ENCODE results near the gene ACD.

DNA sequence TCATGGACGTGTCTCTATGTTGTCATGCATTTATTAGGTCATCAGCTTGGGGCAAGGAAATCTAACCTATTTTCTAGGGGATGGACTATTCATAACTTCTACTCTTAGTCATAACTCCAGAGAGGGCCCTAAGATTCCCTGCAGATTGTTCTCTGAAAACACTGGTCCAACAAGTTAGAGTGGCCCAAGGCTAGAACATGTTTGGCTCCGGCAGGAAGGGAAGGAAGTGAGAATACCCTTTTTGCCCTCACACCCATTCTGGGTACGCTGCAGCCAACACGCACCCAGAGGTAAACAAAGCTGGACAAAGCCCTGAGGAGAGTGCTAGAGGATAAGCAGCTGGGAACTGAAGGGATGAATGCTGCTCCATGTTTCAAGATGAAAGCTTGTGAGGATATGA is 16.5 kb upstream of the ACD start:
- TF ChIP-seq, protein P1, sequence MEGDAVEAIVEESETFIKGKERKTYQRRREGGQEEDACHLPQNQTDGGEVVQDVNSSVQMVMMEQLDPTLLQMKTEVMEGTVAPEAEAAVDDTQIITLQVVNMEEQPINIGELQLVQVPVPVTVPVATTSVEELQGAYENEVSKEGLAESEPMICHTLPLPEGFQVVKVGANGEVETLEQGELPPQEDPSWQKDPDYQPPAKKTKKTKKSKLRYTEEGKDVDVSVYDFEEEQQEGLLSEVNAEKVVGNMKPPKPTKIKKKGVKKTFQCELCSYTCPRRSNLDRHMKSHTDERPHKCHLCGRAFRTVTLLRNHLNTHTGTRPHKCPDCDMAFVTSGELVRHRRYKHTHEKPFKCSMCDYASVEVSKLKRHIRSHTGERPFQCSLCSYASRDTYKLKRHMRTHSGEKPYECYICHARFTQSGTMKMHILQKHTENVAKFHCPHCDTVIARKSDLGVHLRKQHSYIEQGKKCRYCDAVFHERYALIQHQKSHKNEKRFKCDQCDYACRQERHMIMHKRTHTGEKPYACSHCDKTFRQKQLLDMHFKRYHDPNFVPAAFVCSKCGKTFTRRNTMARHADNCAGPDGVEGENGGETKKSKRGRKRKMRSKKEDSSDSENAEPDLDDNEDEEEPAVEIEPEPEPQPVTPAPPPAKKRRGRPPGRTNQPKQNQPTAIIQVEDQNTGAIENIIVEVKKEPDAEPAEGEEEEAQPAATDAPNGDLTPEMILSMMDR (IDR thresholded peaks at IDR 0.05; ENCODE audit: low read length) = no peak
- no peak for TF ChIP-seq EZH2 (IDR thresholded peaks at IDR 0.05; ENCODE audit: borderline replicate concordance, low read length)
